Fibroblast of peridontal ligament (primary cell): ENCODE results near the gene SGK1.

Source experiments
- DNase-seq: peaks from one replicate; pipeline ENCODE4 v3.0.0-alpha.2; 2010; ENCODE audit errors: extremely low read depth

The SGK1 gene

GRCh38 chr6:134128146-134128545 lies 189.8 kb downstream of the SGK1 start:
- DNase-seq, result no peak

GRCh38 chr6:134123666-134124208 lies 194.2 kb downstream of the SGK1 start:
- peak; percentile 79 for DNase-seq

- DNase-seq, result no peak
Observed at GRCh38 chr6:134122775-134123174, 195.1 kb downstream of the SGK1 start.

GRCh38 chr6:134119486-134119885 lies 198.4 kb downstream of the SGK1 start:
- no peak for DNase-seq
